Jurkat, Clone E6-1 (cell line): ENCODE measurements around the gene FAM83D. TPM values are rescaled to one million over a fixed set of nuclear protein-coding genes. Genes with fewer than 3 reads are reported as not detected.

Experiments used
- DNase-seq: peaks from one replicate; pipeline ENCODE4 v3.0.0-alpha.2; 2011; ENCODE audit warnings: low read depth, low spot score
- H3K4me3 ChIP-seq: 2 replicates; pipeline ENCODE4 v1.5.1; 2011; ENCODE audit warnings: mild to moderate bottlenecking, low read length, control low read depth, moderate library complexity
- polyA plus RNA-seq: library from polyadenylated mRNA; unstranded; fragments of >200 nt; gene quantifications from one replicate; pipeline ENCODE4 v1.2.1, GENCODE V29; 2012; ENCODE audit warnings: missing spikeins; ENCODE audit not compliant: insufficient read length, insufficient read depth

FAM83D gene, protein sequence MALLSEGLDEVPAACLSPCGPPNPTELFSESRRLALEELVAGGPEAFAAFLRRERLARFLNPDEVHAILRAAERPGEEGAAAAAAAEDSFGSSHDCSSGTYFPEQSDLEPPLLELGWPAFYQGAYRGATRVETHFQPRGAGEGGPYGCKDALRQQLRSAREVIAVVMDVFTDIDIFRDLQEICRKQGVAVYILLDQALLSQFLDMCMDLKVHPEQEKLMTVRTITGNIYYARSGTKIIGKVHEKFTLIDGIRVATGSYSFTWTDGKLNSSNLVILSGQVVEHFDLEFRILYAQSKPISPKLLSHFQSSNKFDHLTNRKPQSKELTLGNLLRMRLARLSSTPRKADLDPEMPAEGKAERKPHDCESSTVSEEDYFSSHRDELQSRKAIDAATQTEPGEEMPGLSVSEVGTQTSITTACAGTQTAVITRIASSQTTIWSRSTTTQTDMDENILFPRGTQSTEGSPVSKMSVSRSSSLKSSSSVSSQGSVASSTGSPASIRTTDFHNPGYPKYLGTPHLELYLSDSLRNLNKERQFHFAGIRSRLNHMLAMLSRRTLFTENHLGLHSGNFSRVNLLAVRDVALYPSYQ
- polyA plus RNA-seq: 17.5 TPM

- peak within 1 kb of the TSS; percentile 63 for H3K4me3 ChIP-seq
- peak; percentile 98 for DNase-seq
Measured at GRCh38 chr20:38926142-38926933, at the start of gene FAM83D. Gene FAM83D (plus strand): TSS chr20:38926417. CDS start chr20:38926443, 26 bp downstream.

DNA sequence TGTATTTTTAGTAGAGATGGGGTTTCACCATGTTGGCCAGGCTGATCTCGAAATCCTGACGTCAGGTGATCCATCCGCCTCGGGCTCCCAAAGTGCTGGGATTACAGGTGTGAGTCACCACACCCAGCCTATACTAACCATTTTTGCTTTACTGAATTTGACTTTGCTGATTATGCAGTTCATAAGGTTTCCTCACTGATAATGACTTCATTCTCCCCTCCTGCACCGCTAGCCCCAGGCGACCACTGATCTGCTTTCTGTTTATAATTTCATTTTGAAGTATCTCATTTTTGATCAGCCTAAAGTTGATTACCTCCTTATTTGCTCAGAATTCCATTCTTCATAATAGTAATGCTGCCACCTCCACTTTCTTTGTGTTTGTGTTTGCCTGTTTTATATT is 48.7 kb upstream of the FAM83D start:
- DNase-seq: no peak

DNA sequence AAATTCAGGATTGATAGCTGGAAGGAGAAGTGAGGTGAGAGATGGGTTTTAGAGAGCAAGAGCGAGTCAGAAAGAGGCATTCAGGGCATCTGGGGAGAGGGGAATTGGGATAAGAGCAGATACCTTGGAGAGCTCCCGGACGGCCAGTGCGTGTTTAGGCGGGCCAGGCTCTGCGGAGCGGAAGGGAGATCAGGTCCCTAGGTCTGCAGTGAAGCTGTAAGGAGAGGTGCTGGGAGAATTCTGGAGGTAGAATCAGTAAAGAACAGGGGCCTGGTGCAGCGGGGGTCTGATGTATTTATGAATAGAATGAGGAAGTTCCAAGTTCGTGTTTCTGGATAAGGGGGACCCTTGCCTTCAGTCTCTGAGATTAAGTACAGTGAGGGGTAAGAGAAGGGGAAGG is 47.4 kb upstream of the FAM83D start:
- DNase-seq: no peak
- no peak overlapping the region for H3K4me3 ChIP-seq

More for the DNA sequence above, 48.7 kb upstream of the FAM83D start:
- no peak overlapping the region for H3K4me3 ChIP-seq

- DNase-seq: no peak
- H3K4me3 ChIP-seq: no peak overlapping the region
Measured at GRCh38 chr20:38880952-38881735, 45.1 kb upstream of the FAM83D start.

GRCh38 chr20:38881806-38882440 is 44.3 kb upstream of the FAM83D start:
- H3K4me3 ChIP-seq: no peak overlapping the region
- no peak for DNase-seq

DNA sequence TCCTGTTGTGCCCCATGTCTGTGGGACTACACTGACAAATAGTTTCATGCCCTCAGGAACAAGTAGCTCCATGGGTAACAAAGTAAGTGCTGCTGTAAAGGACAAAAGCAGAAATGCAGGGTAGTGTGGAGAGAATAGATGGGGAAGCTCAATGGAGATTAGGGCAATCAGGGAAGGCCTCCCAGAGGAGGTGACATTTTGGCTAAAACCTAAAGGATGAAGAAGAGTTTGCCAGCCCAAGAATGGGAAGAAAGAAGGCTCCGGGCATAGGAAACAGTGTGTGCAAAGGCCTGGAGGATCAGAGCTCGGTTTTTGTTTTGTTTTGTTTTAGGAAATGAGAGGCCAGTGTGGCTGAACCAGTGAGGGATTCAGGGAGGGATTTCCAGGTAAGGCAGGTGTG is 43.6 kb upstream of the FAM83D start:
- DNase-seq: no peak

GRCh38 chr20:38883081-38883980 is 42.9 kb upstream of the FAM83D start:
- DNase-seq: no peak
- no peak overlapping the region for H3K4me3 ChIP-seq

More for the DNA sequence above, 43.6 kb upstream of the FAM83D start:
- H3K4me3 ChIP-seq: no peak overlapping the region

DNA sequence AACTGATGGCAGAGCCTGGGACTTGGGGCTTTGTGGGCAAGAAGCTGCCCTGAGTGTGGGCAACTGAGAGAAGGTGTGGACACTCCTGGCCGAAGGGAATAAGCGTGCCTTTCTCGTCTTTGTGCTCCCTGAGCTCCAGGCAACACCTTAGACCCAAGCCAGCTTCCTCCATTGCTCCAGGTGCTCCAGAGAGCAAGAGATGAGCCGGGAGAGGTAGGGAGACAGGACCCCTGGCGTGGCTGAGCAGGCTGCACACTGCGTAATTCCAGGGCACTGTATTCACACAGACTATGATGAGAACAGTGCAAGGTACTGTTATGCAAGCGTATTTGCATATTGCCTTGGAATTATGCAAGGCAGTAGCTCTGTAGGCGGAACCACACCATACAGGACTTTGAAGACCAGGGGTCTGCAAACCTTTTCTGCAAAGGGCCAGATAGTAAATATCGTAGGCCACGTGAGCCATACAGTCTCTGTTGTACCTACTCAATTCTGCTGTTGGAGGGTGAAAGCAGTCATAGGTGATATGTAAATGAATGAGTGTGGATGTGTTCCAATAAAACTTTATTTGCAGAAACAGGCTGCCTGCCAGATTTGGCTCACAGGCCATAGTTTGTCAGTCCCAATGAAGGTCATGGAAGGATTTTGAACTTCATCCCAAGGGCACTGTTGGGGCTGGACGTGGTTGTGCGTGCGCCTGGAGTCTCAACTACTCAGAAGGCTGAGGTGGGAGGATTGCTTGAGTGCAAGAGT is 42.1 kb upstream of the FAM83D start:
- no peak for DNase-seq
- no peak overlapping the region for H3K4me3 ChIP-seq

GRCh38 chr20:38885357-38885756 is 40.9 kb upstream of the FAM83D start:
- H3K4me3 ChIP-seq: no peak overlapping the region
- no peak for DNase-seq

DNA sequence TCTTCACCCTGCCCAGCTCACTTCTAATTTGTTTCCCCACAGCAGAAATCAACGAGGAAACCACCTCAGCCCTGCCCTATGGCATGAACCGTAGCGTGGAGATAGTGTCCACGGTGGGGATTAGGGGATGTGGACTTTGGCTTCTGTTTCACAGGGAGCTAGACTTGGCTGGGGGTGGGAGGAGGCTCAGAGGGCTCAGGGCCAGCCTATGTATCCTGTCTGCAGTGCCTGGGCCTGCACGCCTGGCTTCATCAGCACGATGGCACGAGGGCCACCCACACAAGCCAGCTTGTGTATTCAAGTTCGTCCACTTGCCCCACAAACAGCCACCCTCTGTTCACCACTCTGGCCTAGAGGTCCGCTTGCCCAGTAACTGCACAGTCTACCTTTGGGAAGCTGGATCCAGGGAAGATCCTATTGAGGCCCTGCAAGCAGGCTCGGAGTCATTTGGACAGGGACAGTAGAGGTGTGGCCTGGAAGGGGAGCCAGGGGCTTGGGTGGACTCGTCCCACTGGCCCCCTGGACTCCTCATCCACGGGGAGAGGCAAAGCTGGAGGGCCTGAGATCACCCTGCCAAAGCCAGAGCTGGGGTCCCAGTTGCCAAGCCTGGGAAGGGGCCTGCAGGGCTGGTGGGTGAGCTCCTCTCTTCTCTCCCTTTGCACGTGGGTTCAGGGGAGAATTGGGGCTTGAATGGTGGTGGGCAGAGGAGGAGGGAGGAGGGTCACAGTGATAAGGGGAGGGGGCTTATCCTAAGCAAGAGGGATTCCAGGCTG is 38.0 kb upstream of the FAM83D start:
- H3K4me3 ChIP-seq: no peak overlapping the region
- DNase-seq: no peak

GRCh38 chr20:38889050-38889449 is 37.2 kb upstream of the FAM83D start:
- DNase-seq: no peak
- H3K4me3 ChIP-seq: no peak overlapping the region

DNA sequence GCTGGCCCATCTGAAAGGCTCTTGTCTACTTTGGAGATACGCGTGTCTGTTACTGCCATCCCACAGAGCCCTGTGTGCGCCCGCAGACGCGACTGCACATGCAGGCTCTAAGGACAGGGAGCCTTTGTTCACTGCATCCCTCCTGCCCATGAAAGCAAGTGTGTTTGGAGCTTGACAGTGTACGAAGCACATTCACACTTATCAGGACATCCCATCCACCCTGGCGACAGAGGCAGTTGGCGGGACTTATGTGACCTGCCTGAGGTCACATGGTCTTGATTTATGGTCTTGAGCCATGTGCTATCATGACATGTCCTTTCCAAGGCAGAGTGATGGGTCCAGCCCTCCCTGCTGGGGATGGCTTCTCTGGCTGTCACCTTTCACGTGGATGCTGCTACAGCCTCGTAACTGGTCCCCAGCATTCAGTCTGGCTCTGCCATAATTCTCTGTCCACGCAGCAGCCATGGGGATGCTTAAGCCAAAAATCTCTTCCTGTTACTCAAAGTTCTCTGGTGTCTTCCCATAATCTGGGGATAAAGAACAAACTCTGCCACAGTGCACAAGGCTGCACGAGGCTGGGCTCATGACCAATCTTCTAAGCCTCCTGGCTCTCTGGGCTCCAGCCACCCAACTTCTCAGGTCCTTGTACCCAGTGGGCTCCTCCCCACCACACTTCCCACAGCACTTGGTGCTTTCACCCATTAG is 36.3 kb upstream of the FAM83D start:
- no peak for DNase-seq
- no peak overlapping the region for H3K4me3 ChIP-seq

GRCh38 chr20:38890497-38890818 is 35.8 kb upstream of the FAM83D start:
- no peak for DNase-seq
- H3K4me3 ChIP-seq: no peak overlapping the region

DNA sequence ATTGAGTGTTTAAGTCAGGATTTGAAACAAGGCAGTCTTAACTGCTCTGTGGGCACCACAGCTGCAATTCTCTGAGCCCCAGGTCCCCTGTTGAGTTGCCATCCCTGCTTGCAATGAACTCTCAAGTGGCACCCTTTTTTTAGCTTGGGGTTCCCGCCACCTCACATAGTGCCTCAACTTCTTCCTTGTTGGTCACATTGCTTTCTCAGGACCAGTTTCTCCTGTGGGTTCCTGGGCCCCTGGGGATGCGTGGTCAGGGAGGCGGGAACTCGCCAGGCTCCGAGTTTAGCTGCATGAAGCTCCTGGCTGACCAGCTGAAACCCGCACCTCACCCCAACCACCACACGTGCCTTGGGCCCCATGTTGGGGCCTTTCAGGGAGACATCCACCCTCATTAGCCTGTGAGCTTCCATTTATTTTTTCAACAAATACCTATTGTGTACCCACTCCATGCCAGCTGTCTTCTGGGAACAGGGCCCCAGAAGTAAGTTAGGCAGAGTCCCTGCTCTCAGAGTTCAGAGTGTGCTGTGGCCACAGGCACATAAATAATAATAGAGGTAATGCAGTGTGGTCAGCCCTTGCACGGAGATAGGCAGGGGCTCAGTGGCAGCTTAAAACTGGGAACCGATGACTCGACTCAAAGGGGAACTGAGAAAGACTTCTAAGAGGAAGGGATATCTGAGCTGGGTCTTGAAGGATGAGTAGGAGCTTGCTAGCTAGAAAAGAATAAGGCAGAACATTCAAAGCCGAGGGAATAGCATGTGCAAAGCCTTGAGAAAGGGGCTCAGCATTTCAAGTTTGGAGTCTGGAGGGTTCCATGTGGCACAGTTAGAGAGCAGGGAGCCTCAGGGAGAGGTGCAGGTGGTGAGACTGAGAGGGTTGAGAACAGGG is 33.9 kb upstream of the FAM83D start:
- no peak overlapping the region for H3K4me3 ChIP-seq
- DNase-seq: no peak

DNA sequence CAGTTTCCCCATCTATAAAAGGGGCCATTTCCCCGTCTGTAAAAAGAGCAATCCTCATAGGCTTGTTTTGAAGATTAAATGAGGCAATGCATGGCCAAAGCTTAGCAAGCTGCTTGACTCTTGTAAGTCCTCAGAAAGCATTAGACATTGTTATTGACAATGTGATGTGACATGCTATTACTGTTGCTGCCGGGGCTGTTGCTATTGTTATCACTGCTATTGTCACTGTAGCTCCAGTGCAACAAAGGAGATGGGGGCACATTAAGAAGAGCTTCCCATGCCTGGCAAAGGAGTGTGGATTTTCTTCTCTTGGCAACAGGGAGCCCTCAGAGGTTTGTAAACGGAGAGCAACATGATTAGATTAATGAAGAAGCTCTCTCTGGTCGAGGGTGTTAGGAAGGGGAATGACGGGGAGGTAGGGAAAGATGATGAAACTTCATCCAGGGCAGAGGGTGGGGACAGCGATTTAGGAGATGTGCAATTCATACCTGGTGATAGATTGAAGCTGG is 33.1 kb upstream of the FAM83D start:
- no peak for DNase-seq
- no peak overlapping the region for H3K4me3 ChIP-seq
